Gastroesophageal sphincter (tissue), 4 donors: ENCODE data around the gene CEBPZOS. TPM values are rescaled to one million over a fixed set of nuclear protein-coding genes. Genes with fewer than 3 reads are reported as not detected.

Experiments used
- ATAC-seq: fragments of 150-250 bp; one replicate; pipeline ENCODE4 v1.9.1; 2016; ENCODE audit warnings: mild to moderate bottlenecking, moderate library complexity
- H3K27ac ChIP-seq, 4 donors: fragments of 200-600 bp; sonication (generic) in 3 of 4; 1 replicate in 3 of 4; 2 replicates in 1 of 4; pipeline ENCODE4 v1.5.1; 2016 to 2019
- H3K27me3 ChIP-seq: fragments of 200-600 bp; sonication (generic); one replicate; pipeline ENCODE4 v1.5.1; 2019
- H3K36me3 ChIP-seq, 2 donors: fragments of 200-600 bp; sonication (generic); one replicate each; pipeline ENCODE4 v1.5.1; 2019; ENCODE audit warnings: control low read depth in 1 of 2
- H3K4me1 ChIP-seq, 3 donors: fragments of 200-600 bp; sonication (generic); 1 replicate in 2 of 3; 2 replicates in 1 of 3; pipeline ENCODE4 v1.5.1; 2016 to 2019; ENCODE audit warnings: control low read depth in 2 of 3
- H3K4me3 ChIP-seq, 2 donors: fragments of 200-600 bp; sonication (generic); one replicate each; pipeline ENCODE4 v1.5.1; 2019; ENCODE audit warnings: mild to moderate bottlenecking in 1 of 2, moderate library complexity in 1 of 2
- H3K9me3 ChIP-seq, 3 donors: fragments of 200-600 bp; sonication (generic); one replicate each; pipeline ENCODE4 v1.5.1; 2017 to 2019; ENCODE audit warnings: control low read depth in 2 of 3
- CTCF ChIP-seq, 4 experiments: fragments of 200-600 bp in 2 of 4; fragments of 450-650 bp in 2 of 4; sonication (generic) in 1 of 4; IDR thresholded peaks; one replicate each; pipeline ENCODE4 v1.5.1; 2017 to 2019; ENCODE audit warnings: antibody characterized with exemption in 4 of 4, mild to moderate bottlenecking in 2 of 4, moderate library complexity in 2 of 4
- EP300 ChIP-seq: sonication (generic); formaldehyde crosslinking; IDR thresholded peaks from one replicate; pipeline ENCODE4 v1.6.1; 2017; ENCODE audit warnings: antibody characterized with exemption, mild to moderate bottlenecking
- POLR2A ChIP-seq, 2 donors: fragments of 450-650 bp; IDR thresholded peaks; one replicate each; pipeline ENCODE4 v1.6.1; 2017; ENCODE audit warnings: antibody characterized with exemption in 2 of 2, mild to moderate bottlenecking in 2 of 2, moderate library complexity in 1 of 2
- POLR2AphosphoS5 ChIP-seq: sonication (generic); formaldehyde crosslinking; IDR thresholded peaks from one replicate; pipeline ENCODE4 v1.6.1; 2017; ENCODE audit warnings: antibody characterized with exemption
- WGBS, 2 donors: methylation state at CpG; one replicate each; pipeline ENCODE4 v1.1.5; 2018; ENCODE audit warnings: low coverage in 1 of 2; 5-methylcytosine and 5-hydroxymethylcytosine counted together
- total RNA-seq, 4 donors: library from RNA; depleted of rRNA; stranded (reverse); fragments of >200 nt; gene quantifications; one replicate each; pipeline ENCODE4 v1.1.0, GENCODE V29; 2016

CEBPZOS gene
- total RNA-seq, 4 donors from 2014 or later = 21.0 to 37.4 (median 28.7) TPM

- 89 to 90% methylated on average over 2 to 4 of the region's 5 CpGs for WGBS, 2 donors
- Histone ChIP-seq H3K4me3 (no peak overlapping the region), H3K36me3 (no peaks in the 10 kb centered on the region), H3K27me3 (no peaks in the 10 kb centered on the region), H3K9me3 (no peaks in the 10 kb centered on the region), H3K27ac (no peak overlapping the region), H3K4me1 (no peaks in the 10 kb centered on the region)
- no peak for TF ChIP-seq EP300
- TF ChIP-seq POLR2AphosphoS5 = no peak
- TF ChIP-seq CTCF (IDR thresholded peaks at IDR 0.05) = no peak
- TF ChIP-seq POLR2A (IDR thresholded peaks at IDR 0.05) = no peak
- no peak for ATAC-seq
Measured at GRCh38 chr2:37180640-37181039, 15.7 kb upstream of the CEBPZOS start.

GRCh38 chr2:37181726-37182684 lies 14.3 kb upstream of the CEBPZOS start:
- no peak for TF ChIP-seq EP300
- TF ChIP-seq CTCF (IDR thresholded peaks at IDR 0.05) = no peak
- no peak for TF ChIP-seq POLR2AphosphoS5
- 50 to 58% methylated on average over 5 to 13 of the region's 17 CpGs for WGBS, 2 donors
- Histone ChIP-seq H3K9me3 (no peaks in the 10 kb centered on the region), H3K36me3 (no peaks in the 10 kb centered on the region), H3K4me3 (no peak overlapping the region), H3K27ac (no peak overlapping the region), H3K27me3 (no peaks in the 10 kb centered on the region), H3K4me1 (no peaks in the 10 kb centered on the region)
- no peak for ATAC-seq

- H3K27ac ChIP-seq = no peak within 1 kb of the TSS
- WGBS, 2 donors = 86 to 88% methylated on average over 1 to 2 of the region's 2 CpGs
- no peaks in the 10 kb centered on the region for H3K36me3 ChIP-seq
- no peaks in the 10 kb centered on the region for H3K9me3 ChIP-seq
- H3K4me3 ChIP-seq = no peak within 1 kb of the TSS
- H3K27me3 ChIP-seq = no peaks in the 10 kb centered on the region
- no peaks in the 10 kb centered on the region for H3K4me1 ChIP-seq
- no peak for ATAC-seq
- TF ChIP-seq POLR2A (IDR thresholded peaks at IDR 0.05) = no peak
- TF ChIP-seq POLR2AphosphoS5 = no peak
- no peak for TF ChIP-seq EP300
- TF ChIP-seq CTCF (IDR thresholded peaks at IDR 0.05) = no peak
Measured at GRCh38 chr2:37188570-37188969, 7.7 kb upstream of the CEBPZOS start, which contains the start of gene SULT6B1. SULT6B1 (minus strand) TSS chr2:37188670; CDS start chr2:37188640, 30 bp downstream.

- Histone ChIP-seq H3K27ac (no peak overlapping the region), H3K4me3 (no peak overlapping the region), H3K9me3 (no peaks in the 10 kb centered on the region), H3K27me3 (no peaks in the 10 kb centered on the region), H3K36me3 (no peaks in the 10 kb centered on the region), H3K4me1 (no peaks in the 10 kb centered on the region)
- 63 to 71% methylated on average over 5 to 6 of the region's 6 CpGs for WGBS, 2 donors
- TF ChIP-seq POLR2A (IDR thresholded peaks at IDR 0.05) = no peak
- no peak for TF ChIP-seq EP300
- TF ChIP-seq POLR2AphosphoS5 = no peak
- no peak for TF ChIP-seq CTCF (IDR thresholded peaks at IDR 0.05)
- no peak for ATAC-seq
Measured at GRCh38 chr2:37189452-37190153, 6.7 kb upstream of the CEBPZOS start.
